ENCODE results near the gene PTPRO. TPM values are rescaled to one million over a fixed set of nuclear protein-coding genes. Genes with fewer than 3 reads are reported as not detected.

PTPRO gene
- total RNA-seq, 1 experiment from 2014 or later, result 0.52 TPM

DNA sequence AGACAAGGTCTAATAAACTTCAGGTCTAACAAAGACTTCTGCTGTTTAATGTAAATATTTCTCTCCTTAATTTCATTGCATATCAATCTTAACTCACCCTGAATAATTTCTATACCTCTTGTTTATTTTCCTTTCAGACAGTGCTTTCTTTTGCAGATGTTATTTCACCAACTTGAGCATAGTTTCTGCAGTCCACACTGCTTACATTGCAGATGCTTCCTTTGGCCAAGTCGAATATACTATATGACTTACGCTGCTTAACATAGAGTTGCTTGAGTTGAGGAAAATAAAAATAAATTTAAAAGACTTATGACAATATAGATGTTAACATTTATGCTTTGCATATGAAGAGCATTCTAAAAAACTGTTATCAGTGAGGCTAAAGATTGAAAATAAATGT lies 217.7 kb downstream of the PTPRO start:
- Histone ChIP-seq H2AK5ac (ENCODE audit: insufficient read length, low read length) (no peak overlapping the region), H3K23me2 (ENCODE audit: insufficient read length, low read depth, low read length, poor library complexity, severe bottlenecking) (no peaks in the 10 kb centered on the region), H2BK5ac (ENCODE audit: insufficient read length, low read length) (no peak overlapping the region), H4K20me1 (ENCODE audit: control insufficient read depth, insufficient read depth, insufficient read length) (no peaks in the 10 kb centered on the region), H3T11ph (ENCODE audit: low read length) (no peak overlapping the region), H3K18ac (ENCODE audit: insufficient read length, low read depth, low read length) (no peak overlapping the region), H2BK15ac (ENCODE audit: low read depth, low read length) (no peak overlapping the region), H3K4me1 (ENCODE audit: insufficient read depth, low read length) (no peaks in the 10 kb centered on the region), H3K4ac (ENCODE audit: low read depth, low read length) (no peak overlapping the region), H4K8ac (replicated peaks; ENCODE audit: insufficient read length, low read depth, low read length) (no peak overlapping the region), H2BK20ac (ENCODE audit: low read depth, low read length, poor library complexity, severe bottlenecking) (no peak overlapping the region), H3K4me2 (ENCODE audit: insufficient read depth, insufficient read length, low read length) (no peak overlapping the region), H2BK120ac (ENCODE audit: low read depth, low read length, poor library complexity, severe bottlenecking) (no peak overlapping the region), H2BK12ac (ENCODE audit: insufficient read length, low read depth, low read length) (no peak overlapping the region), H2AFZ (ENCODE audit: low read length) (no peak overlapping the region), H3K27ac (ENCODE audit: insufficient read length, low read depth, low read length) (no peak overlapping the region), H3K23ac (ENCODE audit: insufficient read length, low read depth, low read length) (no peak overlapping the region), H3K79me1 (ENCODE audit: insufficient read depth, low read depth, low read length, poor library complexity, severe bottlenecking) (no peaks in the 10 kb centered on the region), H3K9ac (ENCODE audit: extremely low read depth, insufficient read length, low read length) (no peak overlapping the region), H4K5ac (ENCODE audit: insufficient read length, low read depth, low read length) (no peak overlapping the region), H3K9me3 (ENCODE audit: control insufficient read depth, low read depth, low read length) (no peaks in the 10 kb centered on the region), H3K14ac (ENCODE audit: insufficient read depth, low read length) (no peak overlapping the region), H3K79me2 (ENCODE audit: insufficient read depth, low read length) (no peaks in the 10 kb centered on the region), H3K56ac (ENCODE audit: insufficient read length, low read depth, low read length) (no peak overlapping the region), H4K91ac (ENCODE audit: insufficient read length, low read depth, low read length) (no peak overlapping the region), H3K27me3 (ENCODE audit: insufficient read depth, low read length) (no peaks in the 10 kb centered on the region)
- Mint-ChIP-seq H3K27ac (no peak overlapping the region), H3K4me3 (no peak overlapping the region), H3K36me3 (ENCODE audit: insufficient read depth in 1 of 3, low read depth in 3 of 3) (no peaks in the 10 kb centered on the region), H3K4me1 (no peaks in the 10 kb centered on the region), H3K27me3 (ENCODE audit: low read depth) (no peaks in the 10 kb centered on the region), H3K9me3 (no peaks in the 10 kb centered on the region)
- no peak for DNase-seq
- TF ChIP-seq, protein P1, sequence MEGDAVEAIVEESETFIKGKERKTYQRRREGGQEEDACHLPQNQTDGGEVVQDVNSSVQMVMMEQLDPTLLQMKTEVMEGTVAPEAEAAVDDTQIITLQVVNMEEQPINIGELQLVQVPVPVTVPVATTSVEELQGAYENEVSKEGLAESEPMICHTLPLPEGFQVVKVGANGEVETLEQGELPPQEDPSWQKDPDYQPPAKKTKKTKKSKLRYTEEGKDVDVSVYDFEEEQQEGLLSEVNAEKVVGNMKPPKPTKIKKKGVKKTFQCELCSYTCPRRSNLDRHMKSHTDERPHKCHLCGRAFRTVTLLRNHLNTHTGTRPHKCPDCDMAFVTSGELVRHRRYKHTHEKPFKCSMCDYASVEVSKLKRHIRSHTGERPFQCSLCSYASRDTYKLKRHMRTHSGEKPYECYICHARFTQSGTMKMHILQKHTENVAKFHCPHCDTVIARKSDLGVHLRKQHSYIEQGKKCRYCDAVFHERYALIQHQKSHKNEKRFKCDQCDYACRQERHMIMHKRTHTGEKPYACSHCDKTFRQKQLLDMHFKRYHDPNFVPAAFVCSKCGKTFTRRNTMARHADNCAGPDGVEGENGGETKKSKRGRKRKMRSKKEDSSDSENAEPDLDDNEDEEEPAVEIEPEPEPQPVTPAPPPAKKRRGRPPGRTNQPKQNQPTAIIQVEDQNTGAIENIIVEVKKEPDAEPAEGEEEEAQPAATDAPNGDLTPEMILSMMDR (conservative IDR thresholded peaks at IDR 0.05), result no peak
- whole genome bisulfite sequencing (ENCODE audit: extremely low coverage, insufficient read length, low lambda C conversion rate), result no CpG with 5 or more reads among the region's 2 CpGs

All from H9 (cell line).